ENCODE results near the gene ELAVL3. TPM values are rescaled to one million over a fixed set of nuclear protein-coding genes. Genes with fewer than 3 reads are reported as not detected.

The ELAVL3 gene
- polyA plus RNA-seq, 1 donor from 2014 or later = 38.7 TPM

GRCh38 chr19:11486661-11487503 is 6.0 kb upstream of the ELAVL3 start:
- no peaks in the 10 kb centered on the region for H3K79me2 ChIP-seq (replicated peaks; ENCODE audit: insufficient read depth, low read length)
- no peaks in the 10 kb centered on the region for H3F3A ChIP-seq (ENCODE audit: insufficient read depth, low read length, poor library complexity, severe bottlenecking)
- H3K36me3 ChIP-seq (ENCODE audit: insufficient read depth, low read length) = no peaks in the 10 kb centered on the region
- H3K9me3 ChIP-seq (ENCODE audit: low read length) = no peaks in the 10 kb centered on the region
- TF ChIP-seq MXI1 (conservative IDR thresholded peaks at IDR 0.05; ENCODE audit: poor library complexity, severe bottlenecking) (no peak), REST (IDR thresholded peaks at IDR 0.05; ENCODE audit: borderline replicate concordance) (no peak), SMC3 (conservative IDR thresholded peaks at IDR 0.05; ENCODE audit: poor library complexity) (no peak), TAF1 (IDR thresholded peaks at IDR 0.05; ENCODE audit: low read depth) (no peak), EZH2 (IDR thresholded peaks at IDR 0.05; ENCODE audit: borderline replicate concordance, insufficient read depth, low read length, poor library complexity, severe bottlenecking) (no peak), POLR2AphosphoS5 (IDR thresholded peaks at IDR 0.05) (no peak), RAD21 (conservative IDR thresholded peaks at IDR 0.05) (no peak)
- TF ChIP-seq, protein P1, sequence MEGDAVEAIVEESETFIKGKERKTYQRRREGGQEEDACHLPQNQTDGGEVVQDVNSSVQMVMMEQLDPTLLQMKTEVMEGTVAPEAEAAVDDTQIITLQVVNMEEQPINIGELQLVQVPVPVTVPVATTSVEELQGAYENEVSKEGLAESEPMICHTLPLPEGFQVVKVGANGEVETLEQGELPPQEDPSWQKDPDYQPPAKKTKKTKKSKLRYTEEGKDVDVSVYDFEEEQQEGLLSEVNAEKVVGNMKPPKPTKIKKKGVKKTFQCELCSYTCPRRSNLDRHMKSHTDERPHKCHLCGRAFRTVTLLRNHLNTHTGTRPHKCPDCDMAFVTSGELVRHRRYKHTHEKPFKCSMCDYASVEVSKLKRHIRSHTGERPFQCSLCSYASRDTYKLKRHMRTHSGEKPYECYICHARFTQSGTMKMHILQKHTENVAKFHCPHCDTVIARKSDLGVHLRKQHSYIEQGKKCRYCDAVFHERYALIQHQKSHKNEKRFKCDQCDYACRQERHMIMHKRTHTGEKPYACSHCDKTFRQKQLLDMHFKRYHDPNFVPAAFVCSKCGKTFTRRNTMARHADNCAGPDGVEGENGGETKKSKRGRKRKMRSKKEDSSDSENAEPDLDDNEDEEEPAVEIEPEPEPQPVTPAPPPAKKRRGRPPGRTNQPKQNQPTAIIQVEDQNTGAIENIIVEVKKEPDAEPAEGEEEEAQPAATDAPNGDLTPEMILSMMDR (IDR thresholded peaks at IDR 0.05; ENCODE audit: poor library complexity, severe bottlenecking) = no peak
- no peak overlapping the region for H3K4me3 ChIP-seq (ENCODE audit: low read length)
- H3K27ac ChIP-seq (ENCODE audit: low read length) = no peak overlapping the region
- H3K4me2 ChIP-seq (ENCODE audit: low read length) = no peak overlapping the region
- no peak overlapping the region for H3K9ac ChIP-seq (ENCODE audit: low read length)
- H3K9me2 ChIP-seq (ENCODE audit: insufficient read depth, low read length) = no peaks in the 10 kb centered on the region
- no peaks in the 10 kb centered on the region for H3K27me3 ChIP-seq (ENCODE audit: insufficient read depth, low read depth, low read length)
- H4K20me1 ChIP-seq (ENCODE audit: insufficient read depth) = no peaks in the 10 kb centered on the region
- no peak overlapping the region for H2AFZ ChIP-seq (ENCODE audit: low read depth, low read length)

- Histone ChIP-seq H3F3A (ENCODE audit: insufficient read depth, low read length, poor library complexity, severe bottlenecking) (no peaks in the 10 kb centered on the region), H3K79me2 (replicated peaks; ENCODE audit: insufficient read depth, low read length) (peaks cover 4% of the 10 kb centered on the region), H3K27ac (ENCODE audit: low read length) (no peak overlapping the region), H2AFZ (ENCODE audit: low read depth, low read length) (no peak overlapping the region), H3K4me2 (ENCODE audit: low read length) (no peak overlapping the region), H3K36me3 (ENCODE audit: insufficient read depth, low read length) (no peaks in the 10 kb centered on the region), H3K9ac (ENCODE audit: low read length) (no peak overlapping the region), H4K20me1 (ENCODE audit: insufficient read depth) (no peaks in the 10 kb centered on the region), H3K9me2 (ENCODE audit: insufficient read depth, low read length) (no peaks in the 10 kb centered on the region), H3K27me3 (ENCODE audit: insufficient read depth, low read depth, low read length) (no peaks in the 10 kb centered on the region), H3K9me3 (ENCODE audit: low read length) (no peaks in the 10 kb centered on the region), H3K4me3 (ENCODE audit: low read length) (no peak overlapping the region)
- TF ChIP-seq TAF1 (IDR thresholded peaks at IDR 0.05; ENCODE audit: low read depth) (no peak), RAD21 (conservative IDR thresholded peaks at IDR 0.05) (no peak), EZH2 (IDR thresholded peaks at IDR 0.05; ENCODE audit: borderline replicate concordance, insufficient read depth, low read length, poor library complexity, severe bottlenecking) (no peak), REST (IDR thresholded peaks at IDR 0.05; ENCODE audit: borderline replicate concordance) (no peak)
- TF ChIP-seq, protein P1 (IDR thresholded peaks at IDR 0.05; ENCODE audit: poor library complexity, severe bottlenecking) = no peak
Observed at GRCh38 chr19:11485245-11485837, 4.5 kb upstream of the ELAVL3 start.
